K562 (cell line): ENCODE measurements around the gene ELP5. TPM values are rescaled to one million over a fixed set of nuclear protein-coding genes. Genes with fewer than 3 reads are reported as not detected.

Experiments used
- BMI1 ChIP-seq: fragments of 150-350 bp; IDR thresholded peaks from 2 replicates; pipeline ENCODE4 v1.6.1; 2014; ENCODE audit warnings: low read length
- C11orf30 ChIP-seq: fragments of 450-650 bp; IDR thresholded peaks from 2 replicates; pipeline ENCODE4 v1.6.1; 2016; ENCODE audit warnings: low read depth, mild to moderate bottlenecking
- CBFA2T3 ChIP-seq: fragments of 450-650 bp; IDR thresholded peaks from 2 replicates; pipeline ENCODE4 v1.6.1; 2017
- CBX5 ChIP-seq: IDR thresholded peaks from 2 replicates; pipeline ENCODE4 v1.6.1; 2014; ENCODE audit warnings: low read depth, borderline replicate concordance
- COPS2 ChIP-seq: fragments of 450-650 bp; conservative IDR thresholded peaks from 2 replicates; pipeline ENCODE4 v1.6.1; 2016; ENCODE audit warnings: mild to moderate bottlenecking, moderate library complexity
- ELF4 ChIP-seq: fragments of 450-650 bp; formaldehyde crosslinking; IDR thresholded peaks from 2 replicates; pipeline ENCODE4 v1.4.0; 2022; ENCODE audit warnings: missing genetic modification characterization
- GATAD2A ChIP-seq: fragments of 450-650 bp; IDR thresholded peaks from 2 replicates; pipeline ENCODE4 v1.6.1; 2017
- HIVEP1 ChIP-seq: fragments of 250-450 bp; sonication (Bioruptor Pico); IDR thresholded peaks from 2 replicates; pipeline ENCODE4 v1.4.0; 2020; ENCODE audit warnings: mild to moderate bottlenecking
- LEF1 ChIP-seq: fragments of 450-650 bp; IDR thresholded peaks from 2 replicates; pipeline ENCODE4 v1.6.1; 2016; ENCODE audit warnings: mild to moderate bottlenecking
- MBD2 ChIP-seq: sonication (generic); IDR thresholded peaks from 2 replicates; pipeline ENCODE4 v1.6.1; 2016; ENCODE audit warnings: low read depth, borderline replicate concordance
- MED1 ChIP-seq: sonication (generic); formaldehyde crosslinking; IDR thresholded peaks from 2 replicates; pipeline ENCODE4 v1.8.1; 2023; ENCODE audit warnings: missing genetic modification reagents, borderline replicate concordance
- MEF2D ChIP-seq: conservative IDR thresholded peaks from 2 replicates; pipeline ENCODE4 v1.6.1; 2016; ENCODE audit warnings: low read depth, missing genetic modification characterization, missing compliant biosample characterization
- MLX ChIP-seq, 2 experiments: fragments of 450-650 bp in 1 of 2; sonication (generic) in 1 of 2; formaldehyde crosslinking; conservative IDR thresholded peaks; 2 replicates each; pipeline versions ENCODE4 v1.4.0 to v1.8.1; 2020 to 2022; ENCODE audit warnings: mild to moderate bottlenecking in 1 of 2, missing genetic modification reagents in 1 of 2
- MTA1 ChIP-seq: fragments of 450-650 bp; IDR thresholded peaks from 2 replicates; pipeline ENCODE4 v1.6.1; 2017; ENCODE audit warnings: borderline replicate concordance
- NR2F6 ChIP-seq: fragments of 450-650 bp; formaldehyde crosslinking; IDR thresholded peaks from 2 replicates; pipeline ENCODE4 v1.4.0; 2020; ENCODE audit warnings: mild to moderate bottlenecking
- NRF1 ChIP-seq, 2 experiments: fragments of 450-650 bp; IDR thresholded peaks in 1 of 2; conservative IDR thresholded peaks in 1 of 2; 2 replicates each; pipeline ENCODE4 v1.6.1; 2014; ENCODE audit warnings: mild to moderate bottlenecking in 2 of 2
- POLR2AphosphoS2 ChIP-seq: IDR thresholded peaks from 2 replicates; pipeline ENCODE4 v1.6.1; 2012; ENCODE audit warnings: low read length, improper control_type of control experiment
- RBM15 ChIP-seq: fragments of 200-400 bp; formaldehyde crosslinking; IDR thresholded peaks from 2 replicates; pipeline ENCODE4 v1.6.1; 2018; ENCODE audit warnings: mild to moderate bottlenecking, low read length, moderate library complexity; ENCODE audit not compliant: insufficient read depth
- SETDB1 ChIP-seq: IDR thresholded peaks from one replicate; pipeline ENCODE4 v1.6.1; 2012; ENCODE audit warnings: low read length, control low read depth, inconsistent platforms
- SMAD4 ChIP-seq: fragments of 250-450 bp; sonication (Bioruptor Pico); conservative IDR thresholded peaks from 2 replicates; pipeline ENCODE4 v1.8.0; 2021; ENCODE audit warnings: inconsistent platforms, mild to moderate bottlenecking, moderate library complexity
- SNAPC5 ChIP-seq: fragments of 250-450 bp; sonication (Bioruptor Pico); IDR thresholded peaks from 2 replicates; pipeline ENCODE4 v1.8.0; 2021; ENCODE audit warnings: moderate library complexity, mild to moderate bottlenecking, inconsistent platforms
- SNIP1 ChIP-seq: fragments of 450-650 bp; IDR thresholded peaks from 2 replicates; pipeline ENCODE4 v1.7.1; 2017; ENCODE audit warnings: low read depth, mild to moderate bottlenecking
- TAF7 ChIP-seq: fragments of 450-650 bp; IDR thresholded peaks from 2 replicates; pipeline ENCODE4 v1.6.1; 2016; ENCODE audit warnings: missing genetic modification characterization, missing compliant biosample characterization
- TCFL5 ChIP-seq: fragments of 250-450 bp; sonication (Bioruptor Pico); conservative IDR thresholded peaks from 2 replicates; pipeline ENCODE4 v1.6.1; 2021; ENCODE audit warnings: mild to moderate bottlenecking, moderate library complexity, matching md5 sums
- TFE3 ChIP-seq: fragments of 450-650 bp; formaldehyde crosslinking; IDR thresholded peaks from 2 replicates; pipeline ENCODE4 v1.4.0; 2020; ENCODE audit warnings: mild to moderate bottlenecking, mixed read lengths
- TSC22D4 ChIP-seq: fragments of 450-650 bp; IDR thresholded peaks from 2 replicates; pipeline ENCODE4 v1.6.1; 2016; ENCODE audit warnings: missing genetic modification characterization, missing biosample characterization, control low read depth
- U2AF2 ChIP-seq: fragments of 200-400 bp; formaldehyde crosslinking; optimal IDR thresholded peaks from 2 replicates; pipeline ENCODE3; 2017; ENCODE audit warnings: low read depth, mild to moderate bottlenecking, low read length
- ZC3H11A ChIP-seq: IDR thresholded peaks from 2 replicates; pipeline ENCODE4 v1.6.1; 2012; ENCODE audit warnings: low read depth, low read length, improper control_type of control experiment
- ZKSCAN8 ChIP-seq: fragments of 200-800 bp; sonication (Bioruptor generic); IDR thresholded peaks from 2 replicates; pipeline ENCODE4 v1.6.1; 2016; ENCODE audit warnings: missing genetic modification characterization, missing compliant biosample characterization
- ZNF699 ChIP-seq: fragments of 250-450 bp; sonication (Bioruptor Pico); IDR thresholded peaks from 2 replicates; pipeline ENCODE4 v1.8.0; 2021; ENCODE audit warnings: mild to moderate bottlenecking, moderate library complexity; ENCODE audit not compliant: insufficient replicate concordance
- ZNF75A ChIP-seq: fragments of 450-650 bp; formaldehyde crosslinking; IDR thresholded peaks from 2 replicates; pipeline ENCODE4 v1.4.0; 2020; ENCODE audit warnings: mild to moderate bottlenecking
- polyA plus RNA-seq, 8 experiments: library from polyadenylated mRNA; depleted of rRNA in 4 of 8; stranded (reverse) in 5 of 8; unstranded in 3 of 8; fragments of >200 nt; fragmentation: Nextera tagmentation in 2 of 8; fragmentation: Illumina TruSeq in 1 of 8; extraction: Ambion mirVana in 2 of 8; extraction: Trizol in 1 of 8; gene quantifications; 2 replicates each; pipeline versions ENCODE4 v1.2.1 to v1.2.3, GENCODE V29; 2011 to 2014; ENCODE audit warnings: inconsistent platforms in 1 of 8, missing spikeins in 1 of 8
- total RNA-seq, 7 experiments: library from RNA; depleted of rRNA in 6 of 7; stranded (reverse); fragments of >200 nt in 6 of 7; fragmentation: Illumina TruSeq in 2 of 7; extraction: Trizol in 2 of 7; gene quantifications; 2 replicates each; pipeline versions ENCODE4 v1.2.1 to v1.2.3, GENCODE V29; 2011 to 2021; ENCODE audit warnings: low replicate concordance in 1 of 7

ELP5 gene
- total and polyA plus RNA-seq, 9 of the 15 experiments (the other 6 are each of a cell fraction or from before 2014, with no cell fraction given), result 25.7 to 77.9 (median 52.9) TPM

GRCh38 chr17:7262935-7263800, 11.2 kb downstream of the ELP5 start (continued):
- TF ChIP-seq ELF4 (peak; percentile 83), CBFA2T3 (peak; percentile 21; the same call in 1 of the 2 replicates), TAF7 (tag) (no peak), SMAD4 (no peak), MTA1 (peak; percentile 47; the same call in 1 of the 2 replicates), SNAPC5 (CRISPR knock-in tag) (no peak), CBX5 (no peak), ZNF699 (CRISPR knock-in tag) (no peak), SETDB1 (no peak), GATAD2A (no peak), ZNF75A (CRISPR knock-in tag) (no peak), COPS2 (no peak), MBD2 (0 out of 2 replicates have a peak, but pooled peaks have one; percentile 36), MLX (CRISPR knock-in tag; conservative IDR thresholded peaks at IDR 0.05) (no peak), HIVEP1 (CRISPR knock-in tag) (no peak), POLR2AphosphoS2 (no peak), NRF1 (conservative IDR thresholded peaks at IDR 0.05 in 1 of 2, IDR thresholded peaks at IDR 0.05 in 1 of 2) (no peak), TCFL5 (CRISPR knock-in tag) (no peak), RBM15 (no peak), BMI1 (no peak), NR2F6 (CRISPR knock-in tag) (no peak), ZKSCAN8 (CRISPR knock-in tag) (no peak), MED1 (no peak), U2AF2 (no peak), MEF2D (tag) (0 out of 2 replicates have a peak, but pooled peaks have one; percentile 33), C11orf30 (no peak), SNIP1 (no peak), ZC3H11A (no peak), TSC22D4 (tag) (no peak), LEF1 (peak; percentile 82), TFE3 (CRISPR knock-in tag) (no peak)
